Nephron (organoid): ENCODE measurements around the gene LSAMP.

Experiments
- H3K27ac Mint-ChIP-seq, 3 experiments: 2 replicates each; pipeline ENCODE4 v1.8.0; 2020; ENCODE audit warnings: mixed read lengths in 3 of 3, mild to moderate bottlenecking in 2 of 3, moderate library complexity in 1 of 3
- H3K27me3 Mint-ChIP-seq: 2 replicates; pipeline ENCODE4 v1.8.0; 2021; ENCODE audit warnings: low read depth, mild to moderate bottlenecking, moderate library complexity, mixed read lengths
- H3K36me3 Mint-ChIP-seq: 2 replicates; pipeline ENCODE4 v1.8.0; 2020; ENCODE audit warnings: low read depth, mixed read lengths
- H3K4me1 Mint-ChIP-seq: 2 replicates; pipeline ENCODE4 v1.8.0; 2020; ENCODE audit warnings: mixed read lengths
- H3K4me3 Mint-ChIP-seq, 3 experiments: 2 replicates each; pipeline ENCODE4 v1.8.0; 2020; ENCODE audit warnings: mild to moderate bottlenecking in 3 of 3, mixed read lengths in 3 of 3, moderate library complexity in 2 of 3
- H3K9me3 Mint-ChIP-seq: 2 replicates; pipeline ENCODE4 v1.8.0; 2020; ENCODE audit warnings: mixed read lengths
- TF ChIP-seq, protein P1 (sequence below), 3 experiments: fragments of 200-600 bp; sonication (generic); IDR thresholded peaks; one replicate each; pipeline ENCODE4 v1.5.0; 2021; ENCODE audit warnings: antibody characterized with exemption in 3 of 3; ENCODE audit not compliant: unreplicated experiment in 3 of 3

The LSAMP gene

DNA sequence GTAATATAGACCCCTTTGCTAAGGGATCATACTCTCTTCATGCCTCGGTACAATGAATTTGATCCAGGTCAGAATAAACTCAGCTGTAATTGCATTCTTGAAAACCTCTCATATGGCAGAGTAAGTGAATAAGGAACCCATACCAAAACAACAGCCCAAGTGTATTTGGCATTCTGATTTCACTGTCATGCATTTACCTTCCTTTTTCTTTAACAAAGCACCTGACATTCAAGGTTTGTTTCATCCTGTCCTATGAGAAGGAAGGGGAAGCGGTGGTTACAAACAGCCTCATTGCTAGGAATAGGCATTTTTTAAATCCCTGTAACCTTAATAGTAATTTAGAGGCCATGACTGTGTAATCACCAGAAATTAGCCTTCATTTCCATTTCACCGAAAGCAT lies 97.1 kb downstream of the LSAMP start:
- TF ChIP-seq, protein P1, sequence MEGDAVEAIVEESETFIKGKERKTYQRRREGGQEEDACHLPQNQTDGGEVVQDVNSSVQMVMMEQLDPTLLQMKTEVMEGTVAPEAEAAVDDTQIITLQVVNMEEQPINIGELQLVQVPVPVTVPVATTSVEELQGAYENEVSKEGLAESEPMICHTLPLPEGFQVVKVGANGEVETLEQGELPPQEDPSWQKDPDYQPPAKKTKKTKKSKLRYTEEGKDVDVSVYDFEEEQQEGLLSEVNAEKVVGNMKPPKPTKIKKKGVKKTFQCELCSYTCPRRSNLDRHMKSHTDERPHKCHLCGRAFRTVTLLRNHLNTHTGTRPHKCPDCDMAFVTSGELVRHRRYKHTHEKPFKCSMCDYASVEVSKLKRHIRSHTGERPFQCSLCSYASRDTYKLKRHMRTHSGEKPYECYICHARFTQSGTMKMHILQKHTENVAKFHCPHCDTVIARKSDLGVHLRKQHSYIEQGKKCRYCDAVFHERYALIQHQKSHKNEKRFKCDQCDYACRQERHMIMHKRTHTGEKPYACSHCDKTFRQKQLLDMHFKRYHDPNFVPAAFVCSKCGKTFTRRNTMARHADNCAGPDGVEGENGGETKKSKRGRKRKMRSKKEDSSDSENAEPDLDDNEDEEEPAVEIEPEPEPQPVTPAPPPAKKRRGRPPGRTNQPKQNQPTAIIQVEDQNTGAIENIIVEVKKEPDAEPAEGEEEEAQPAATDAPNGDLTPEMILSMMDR (IDR thresholded peaks at IDR 0.05; ENCODE audit: unreplicated experiment in 3 of 3) = no peak
- Mint-ChIP-seq H3K27ac (no peak overlapping the region), H3K9me3 (no peaks in the 10 kb centered on the region), H3K4me1 (no peaks in the 10 kb centered on the region), H3K36me3 (no peaks in the 10 kb centered on the region), H3K27me3 (no peaks in the 10 kb centered on the region), H3K4me3 (no peak overlapping the region)

DNA sequence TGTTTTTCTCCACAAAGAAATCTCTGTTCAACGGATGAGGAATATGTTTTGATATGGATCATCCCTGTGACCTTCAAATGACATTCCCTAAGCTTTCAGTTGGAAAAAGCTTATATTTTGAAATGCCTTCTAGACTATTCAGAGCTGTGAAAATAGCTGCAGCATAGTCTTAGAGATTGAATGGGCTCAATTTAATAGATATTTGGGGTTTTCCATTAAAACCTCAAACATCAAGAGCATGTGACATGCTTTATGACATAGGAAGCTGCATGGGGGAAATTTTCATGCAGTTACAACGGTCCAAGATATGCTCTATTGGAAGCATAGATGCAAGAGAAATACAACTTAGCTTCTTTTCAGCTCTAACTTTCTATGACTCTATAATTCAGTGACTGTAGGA lies 102.8 kb downstream of the LSAMP start:
- H3K4me3 Mint-ChIP-seq = no peak overlapping the region
- H3K27ac Mint-ChIP-seq = no peak overlapping the region
- no peaks in the 10 kb centered on the region for H3K9me3 Mint-ChIP-seq
- no peaks in the 10 kb centered on the region for H3K4me1 Mint-ChIP-seq
- TF ChIP-seq, protein P1 (IDR thresholded peaks at IDR 0.05; ENCODE audit: unreplicated experiment in 3 of 3) = no peak
- H3K27me3 Mint-ChIP-seq = no peaks in the 10 kb centered on the region
- H3K36me3 Mint-ChIP-seq = no peaks in the 10 kb centered on the region

DNA sequence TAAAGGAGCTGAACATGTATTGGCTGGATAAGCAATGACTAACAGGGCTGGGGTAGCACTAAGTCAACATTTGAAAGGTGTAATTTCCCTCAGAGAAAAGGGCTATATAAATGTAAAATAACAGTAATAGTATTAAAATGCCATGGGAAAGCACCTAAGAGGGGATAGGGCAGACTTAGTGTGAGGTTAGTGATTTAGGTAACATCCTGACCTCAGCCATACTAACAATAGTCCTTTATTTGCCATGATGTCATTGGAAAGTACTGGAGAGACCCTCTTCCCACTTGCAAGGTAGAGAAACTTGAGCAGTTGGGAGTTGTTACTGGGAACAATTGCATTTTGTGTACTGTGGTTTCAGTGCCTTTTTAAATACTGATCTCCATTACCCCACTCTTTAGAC lies 103.4 kb downstream of the LSAMP start:
- TF ChIP-seq, protein P1 (IDR thresholded peaks at IDR 0.05; ENCODE audit: unreplicated experiment in 3 of 3) = no peak
- Mint-ChIP-seq H3K36me3 (no peaks in the 10 kb centered on the region), H3K27ac (no peak overlapping the region), H3K4me3 (no peak overlapping the region), H3K9me3 (no peaks in the 10 kb centered on the region), H3K27me3 (no peaks in the 10 kb centered on the region), H3K4me1 (no peaks in the 10 kb centered on the region)

DNA sequence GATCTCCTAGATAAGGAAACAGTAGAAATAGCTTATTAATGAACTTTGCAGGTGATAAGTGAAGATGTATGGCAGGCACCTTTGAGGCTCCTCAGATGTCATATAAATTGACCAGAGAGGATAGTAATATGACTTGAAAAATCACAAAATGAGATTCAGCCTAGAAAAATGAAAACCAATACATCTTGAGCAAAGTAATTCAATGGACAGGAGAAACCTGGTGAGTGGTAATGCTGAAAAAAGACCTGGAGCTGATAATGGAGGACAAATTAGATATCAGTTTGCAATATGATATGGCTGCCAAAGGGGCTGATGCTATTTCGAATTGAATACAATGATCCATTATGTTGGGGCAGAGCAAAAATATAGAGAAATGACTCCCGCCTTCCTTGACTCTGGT lies 103.9 kb downstream of the LSAMP start:
- H3K4me3 Mint-ChIP-seq = no peak overlapping the region

DNA sequence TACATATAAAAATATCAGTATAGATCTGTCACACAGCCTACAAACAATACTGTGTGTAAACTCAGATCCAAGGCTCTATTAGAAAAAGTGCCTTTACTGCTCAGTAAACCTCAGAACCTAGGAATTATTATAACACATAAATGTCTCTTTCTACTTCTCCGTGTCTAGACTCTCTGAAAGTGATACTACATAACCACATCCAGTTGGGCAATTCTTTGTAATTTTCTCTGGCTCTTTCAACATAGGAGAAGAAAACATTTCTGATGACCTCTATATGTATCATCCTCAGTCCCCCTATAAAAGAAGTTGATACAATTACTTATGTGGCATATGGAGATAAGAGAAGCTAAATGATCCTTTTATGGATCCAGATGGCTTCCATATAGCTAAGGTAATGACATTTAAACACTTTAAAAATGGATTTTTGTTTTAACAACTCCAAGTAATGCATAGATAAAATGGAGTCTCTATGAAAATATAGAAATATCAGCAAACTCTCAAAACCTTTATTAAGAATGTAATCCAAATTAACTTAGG lies 104.5 kb downstream of the LSAMP start:
- H3K4me3 Mint-ChIP-seq = no peak overlapping the region
- H3K4me1 Mint-ChIP-seq = no peaks in the 10 kb centered on the region
- H3K9me3 Mint-ChIP-seq = no peaks in the 10 kb centered on the region
- H3K27ac Mint-ChIP-seq = no peak overlapping the region
- no peaks in the 10 kb centered on the region for H3K27me3 Mint-ChIP-seq
- TF ChIP-seq, protein P1 (IDR thresholded peaks at IDR 0.05; ENCODE audit: unreplicated experiment in 3 of 3) = no peak
- H3K36me3 Mint-ChIP-seq = no peaks in the 10 kb centered on the region

More for the DNA sequence above, 103.9 kb downstream of the LSAMP start:
- H3K9me3 Mint-ChIP-seq = no peaks in the 10 kb centered on the region
- no peaks in the 10 kb centered on the region for H3K36me3 Mint-ChIP-seq
- H3K27me3 Mint-ChIP-seq = no peaks in the 10 kb centered on the region
- TF ChIP-seq, protein P1 (IDR thresholded peaks at IDR 0.05; ENCODE audit: unreplicated experiment in 3 of 3) = no peak
- H3K27ac Mint-ChIP-seq = no peak overlapping the region
- no peaks in the 10 kb centered on the region for H3K4me1 Mint-ChIP-seq

DNA sequence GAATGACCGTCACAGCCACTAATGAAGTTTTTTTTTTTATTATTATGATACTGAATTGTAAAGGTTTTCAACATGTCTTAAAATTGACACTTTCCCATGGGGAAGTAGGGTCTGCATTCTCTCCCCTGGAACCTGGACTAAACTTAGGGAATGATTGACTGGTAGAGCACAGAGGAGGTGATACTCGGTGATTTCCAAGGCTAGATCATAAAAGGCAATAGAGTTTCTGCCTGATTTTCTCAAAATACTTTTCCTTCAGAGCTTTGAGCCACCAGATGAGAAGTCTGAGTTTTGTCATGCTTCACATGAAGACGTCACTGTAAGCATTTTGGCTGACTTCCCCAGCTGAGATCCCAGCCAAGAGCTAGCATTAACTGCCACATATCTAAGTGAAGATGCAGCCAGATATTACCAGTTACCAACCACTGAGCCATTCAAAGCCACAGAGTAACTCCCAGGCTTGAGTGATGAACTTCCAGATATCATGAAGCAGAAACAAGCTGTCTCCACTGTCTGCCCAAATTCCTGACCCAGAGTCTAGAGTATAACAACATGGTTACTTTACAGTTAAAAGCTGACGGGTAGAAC lies 105.8 kb downstream of the LSAMP start:
- TF ChIP-seq, protein P1 (IDR thresholded peaks at IDR 0.05; ENCODE audit: unreplicated experiment in 3 of 3) = no peak
- Mint-ChIP-seq H3K4me3 (no peak overlapping the region), H3K36me3 (no peaks in the 10 kb centered on the region), H3K4me1 (no peaks in the 10 kb centered on the region), H3K27me3 (no peaks in the 10 kb centered on the region), H3K27ac (no peak overlapping the region), H3K9me3 (no peaks in the 10 kb centered on the region)
